Measurements from ENCODE around the gene ZNF609.

GRCh38 chr15:64438653-64439447 is 21.5 kb upstream of the ZNF609 start:
- TF ChIP-seq EZH2phosphoT487 (IDR thresholded peaks at IDR 0.05) (no peak), CTCF (IDR thresholded peaks at IDR 0.05) (no peak), EZH2 (IDR thresholded peaks at IDR 0.05) (no peak)

All from neural progenitor cell (in vitro differentiated cells).